Fibroblast of the conjunctiva (primary cell): ENCODE measurements around the gene COL26A1.
"Not testable (repeated sequence)": the region's sequence is repeated elsewhere in the genome, so short reads cannot be mapped to it uniquely, and the experiment has no call there.

ENCODE experiments used
- DNase-seq: peaks from one replicate; pipeline ENCODE4 v3.0.0-alpha.2; 2010; ENCODE audit warnings: low read depth

The COL26A1 gene

GRCh38 chr7:101553771-101554445 lies 191.2 kb downstream of the COL26A1 start:
- no peak for DNase-seq

GRCh38 chr7:101554584-101555268 lies 192.1 kb downstream of the COL26A1 start:
- DNase-seq: no peak

GRCh38 chr7:101555269-101555920 lies 192.7 kb downstream of the COL26A1 start:
- DNase-seq: no peak

DNA sequence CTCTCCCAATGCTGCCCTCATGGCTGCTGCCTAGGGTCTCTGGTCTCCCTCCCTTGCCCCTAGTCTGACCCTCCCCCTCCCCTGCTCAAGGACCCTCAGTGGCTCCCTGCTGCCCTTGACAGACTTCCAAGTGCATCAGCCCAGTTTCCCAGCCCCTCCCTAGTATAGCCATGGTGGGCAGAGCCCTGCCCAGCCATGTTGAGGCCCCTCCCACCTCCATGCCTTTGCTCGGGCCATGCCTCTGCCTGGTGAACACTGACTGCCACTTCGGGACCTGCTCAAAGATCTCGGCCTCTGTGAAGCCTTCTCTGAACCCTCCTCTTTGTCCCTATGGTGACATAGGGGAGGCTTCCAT lies 193.2 kb downstream of the COL26A1 start:
- no peak for DNase-seq

GRCh38 chr7:101556453-101556968 lies 193.8 kb downstream of the COL26A1 start:
- no peak for DNase-seq

DNA sequence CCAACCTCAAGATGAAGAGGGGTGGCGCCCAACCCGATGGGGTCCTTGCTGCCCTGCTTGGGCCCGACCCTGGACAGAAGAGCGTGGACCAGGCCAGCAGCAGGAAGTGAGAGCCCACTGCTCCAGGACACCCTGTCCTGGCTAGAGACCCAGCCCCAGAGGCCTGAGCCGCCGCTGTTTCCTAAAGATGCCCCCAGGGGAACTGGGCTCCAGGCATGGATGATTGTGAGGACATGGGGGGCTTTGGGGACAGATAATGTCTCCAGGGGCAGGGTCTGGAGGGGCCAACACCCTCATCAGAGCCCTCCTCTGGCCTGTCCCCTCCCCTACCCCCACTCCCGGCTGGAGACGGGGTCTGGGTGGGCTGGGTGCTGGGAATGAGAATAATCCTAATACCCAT lies 194.7 kb downstream of the COL26A1 start:
- DNase-seq: no peak

GRCh38 chr7:101557978-101558741 lies 195.5 kb downstream of the COL26A1 start:
- no peak for DNase-seq

GRCh38 chr7:101558742-101559325 lies 196.2 kb downstream of the COL26A1 start:
- DNase-seq: no peak

GRCh38 chr7:101559586-101559985 lies 196.9 kb downstream of the COL26A1 start:
- no peak for DNase-seq

DNA sequence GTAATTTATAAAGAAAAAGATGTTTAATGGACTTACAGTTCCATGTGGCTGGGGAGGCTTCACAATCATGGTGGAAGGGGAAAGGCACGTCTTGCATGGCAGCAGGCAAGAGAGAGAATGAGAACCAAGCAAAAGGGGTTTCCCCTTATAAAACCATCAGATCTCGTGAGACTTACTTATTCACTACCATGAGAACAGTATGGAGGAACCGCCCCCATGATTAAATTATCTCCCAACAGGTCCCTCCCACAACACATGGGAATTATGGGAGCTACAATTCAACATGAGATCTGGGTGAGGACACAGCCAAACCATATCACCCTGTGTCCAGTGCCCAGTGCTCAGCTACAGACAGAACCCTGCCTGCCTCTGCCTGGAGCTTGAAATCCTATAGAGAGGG lies 197.3 kb downstream of the COL26A1 start:
- not testable (repeated sequence) for DNase-seq

DNA sequence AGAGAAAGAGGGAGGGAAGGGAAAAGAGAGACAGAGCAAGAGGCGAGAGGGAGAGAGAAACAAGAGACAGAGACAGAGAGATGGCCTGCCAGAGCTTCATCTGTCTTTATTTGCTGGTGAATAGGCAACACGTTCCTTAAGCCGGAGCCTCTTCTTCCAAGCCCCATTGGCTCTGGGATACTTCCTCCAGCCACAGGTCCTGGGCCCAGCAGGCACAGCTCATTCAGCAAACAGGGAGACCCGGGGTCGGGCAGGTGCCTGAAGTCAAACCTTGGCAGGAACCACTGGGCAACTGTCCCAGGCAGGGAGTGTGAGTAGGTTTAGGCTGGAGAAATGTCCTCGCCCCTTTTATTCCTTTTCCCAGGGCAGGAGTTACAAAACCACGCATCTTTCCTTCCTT lies 198.2 kb downstream of the COL26A1 start:
- no peak for DNase-seq

DNA sequence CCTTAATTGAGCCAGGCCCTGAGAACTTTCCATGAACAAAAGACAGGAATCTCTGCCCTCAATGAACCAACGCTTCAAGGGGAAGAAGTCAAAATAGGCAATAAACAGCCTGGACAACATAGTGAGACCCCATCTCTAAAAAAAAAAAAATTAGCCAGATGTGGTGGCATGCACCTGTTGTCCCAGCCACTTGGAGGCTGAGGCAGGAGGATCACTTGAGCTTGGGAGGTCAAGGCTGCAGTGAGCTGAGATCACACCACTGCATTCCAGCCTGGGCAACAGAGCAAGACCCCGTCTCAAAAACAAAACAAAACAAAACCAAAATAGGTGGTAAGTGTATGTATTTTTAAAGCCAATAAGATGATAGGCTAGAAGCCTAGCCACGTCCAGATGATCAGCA lies 198.6 kb downstream of the COL26A1 start:
- DNase-seq: not testable (repeated sequence)

DNA sequence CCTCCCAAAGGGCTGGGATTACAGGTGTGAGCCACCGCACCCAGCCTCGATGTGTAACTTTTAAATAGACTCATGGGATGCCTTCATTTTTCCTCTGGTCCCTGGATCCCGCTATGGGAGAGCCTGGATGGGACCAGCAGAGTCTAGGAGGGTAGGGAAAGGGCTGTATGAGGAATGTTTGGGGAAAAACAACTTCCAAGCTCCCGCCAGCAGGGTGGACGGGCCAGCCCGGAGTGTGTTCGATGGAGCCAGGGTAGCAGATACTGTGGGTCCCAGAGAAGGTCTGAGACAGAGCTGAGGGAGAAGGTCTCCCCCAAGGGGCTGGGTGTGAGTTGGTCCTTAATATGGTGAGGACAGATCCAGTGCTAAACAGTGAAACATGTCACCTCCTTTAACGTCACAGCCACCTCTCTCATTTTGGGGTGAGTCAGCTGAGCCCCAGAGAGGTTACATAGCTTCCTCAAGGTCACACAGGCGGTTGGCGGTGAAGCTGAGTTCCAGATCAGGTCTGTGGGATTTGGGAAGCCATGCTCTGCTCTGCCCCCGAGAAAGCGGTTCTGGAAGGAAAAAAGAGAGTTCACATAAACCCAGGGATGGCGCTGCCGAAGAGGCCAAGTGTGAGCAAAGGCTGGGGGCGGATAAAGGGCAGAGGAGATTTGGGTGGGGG lies 200.0 kb downstream of the COL26A1 start:
- DNase-seq: no peak

GRCh38 chr7:101563198-101563901 lies 200.7 kb downstream of the COL26A1 start:
- no peak for DNase-seq

- no peak for DNase-seq
Observed at GRCh38 chr7:101563943-101564777, 201.5 kb downstream of the COL26A1 start.

DNA sequence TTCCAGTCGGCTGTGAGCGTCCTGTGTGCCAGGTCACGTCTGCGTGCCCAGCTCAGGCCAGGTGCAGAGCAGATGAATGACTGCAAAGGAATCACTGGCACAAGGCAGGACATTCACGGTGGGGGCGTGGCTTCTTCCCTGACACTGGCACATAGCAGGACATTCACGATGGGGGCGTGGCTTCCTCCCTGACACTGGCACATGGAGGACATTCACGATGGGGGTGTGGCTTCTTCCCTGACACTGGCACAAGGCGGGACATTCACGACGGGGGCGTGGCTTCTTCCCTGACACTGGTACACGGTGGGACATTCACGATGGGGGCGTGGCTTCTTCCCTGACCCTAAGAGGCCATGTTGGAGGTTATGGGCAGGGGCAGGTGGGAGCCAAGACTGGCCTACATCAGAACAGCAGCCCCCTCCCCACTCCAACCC lies 202.1 kb downstream of the COL26A1 start:
- no peak for DNase-seq

DNA sequence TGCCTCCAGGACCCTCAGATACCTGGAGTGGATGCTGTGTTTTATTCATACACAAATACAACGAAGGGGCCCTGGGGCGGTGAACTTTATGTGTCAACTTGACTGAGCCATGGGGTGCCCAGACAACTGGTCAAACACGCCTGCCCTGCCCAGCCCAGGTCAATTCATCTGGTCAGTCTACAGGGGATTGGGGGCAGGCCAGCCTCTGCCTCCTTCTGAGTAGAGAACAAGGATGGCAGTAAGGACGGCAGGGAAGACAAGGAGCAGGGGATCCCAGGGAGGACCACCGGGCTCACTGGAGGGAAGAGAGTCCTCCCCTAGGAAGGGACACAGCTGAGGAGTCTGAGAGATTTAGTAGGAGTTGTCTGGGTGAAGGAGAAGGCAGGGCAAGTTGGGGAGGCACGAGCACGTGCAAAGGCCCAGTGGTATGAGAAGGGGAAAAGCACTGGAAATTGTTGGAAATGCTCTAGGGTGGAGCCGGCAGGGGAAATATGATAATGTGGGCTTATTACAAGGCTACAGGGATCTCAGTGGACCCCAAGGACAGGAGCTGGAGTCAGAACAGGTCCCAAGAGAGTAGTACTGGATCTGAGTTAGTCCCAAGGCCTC lies 203.0 kb downstream of the COL26A1 start:
- DNase-seq: no peak

DNA sequence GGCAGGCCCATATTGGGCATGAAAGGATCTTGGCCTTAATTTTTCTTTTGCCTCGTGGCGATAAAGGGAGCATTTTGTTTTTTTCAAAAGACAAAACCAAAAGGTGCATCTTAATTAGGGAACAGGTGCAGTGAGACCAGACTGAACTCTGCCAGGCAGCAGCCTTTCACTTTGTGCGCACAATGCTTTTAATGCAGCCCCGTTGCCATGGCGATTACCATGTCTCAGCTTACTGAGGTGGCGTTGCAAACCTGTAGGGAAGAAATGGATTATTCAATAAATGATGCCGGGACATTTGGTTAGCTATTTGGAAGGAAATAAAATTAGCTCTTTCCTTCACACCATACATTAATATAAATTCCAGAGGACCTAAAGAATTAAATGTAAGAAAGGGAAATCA lies 204.6 kb downstream of the COL26A1 start:
- DNase-seq: no peak

GRCh38 chr7:101572156-101572555 lies 209.5 kb downstream of the COL26A1 start:
- no peak for DNase-seq
